Psoas muscle (tissue), 8 donors: ENCODE results near the gene CRB1. TPM values are rescaled to one million over a fixed set of nuclear protein-coding genes. Genes with fewer than 3 reads are reported as not detected.
A peak's percentile ranks its signal among the peaks of the same experiment; 100 is the strongest.

Experiments used
- ATAC-seq, 4 donors: fragments of 200-7000 bp; cut with Tn5 transposase; one replicate each; pipeline ENCODE4 v1.9.1; 2020; ENCODE audit warnings: moderate library complexity in 3 of 4, mild to moderate bottlenecking in 2 of 4
- DNase-seq, 2 donors: peaks; one replicate each; pipeline ENCODE4 v3.0.0-alpha.2; 2020
- H3K27ac ChIP-seq: fragments of 200-600 bp; one replicate; pipeline ENCODE4 v1.8.0; 2022
- H3K27me3 ChIP-seq, 3 donors: fragments of 200-600 bp in 1 of 3; one replicate each; pipeline versions ENCODE4 v1.6.1 to v1.8.0; 2013 to 2022; ENCODE audit warnings: low read length in 2 of 3, mild to moderate bottlenecking in 2 of 3, moderate library complexity in 1 of 3; ENCODE audit not compliant: insufficient read depth in 3 of 3
- H3K36me3 ChIP-seq, 2 donors: fragments of 200-600 bp in 1 of 2; one replicate each; pipeline versions ENCODE4 v1.6.1 to v1.8.0; 2013 to 2022; ENCODE audit warnings: low read depth in 1 of 2, mild to moderate bottlenecking in 1 of 2, moderate library complexity in 1 of 2; ENCODE audit not compliant: insufficient read depth in 1 of 2
- H3K4me1 ChIP-seq: fragments of 200-600 bp; one replicate; pipeline ENCODE4 v1.8.0; 2022
- H3K4me3 ChIP-seq: fragments of 200-600 bp; one replicate; pipeline ENCODE4 v1.8.0; 2022; ENCODE audit warnings: mild to moderate bottlenecking
- H3K9me3 ChIP-seq: fragments of 200-600 bp; one replicate; pipeline ENCODE4 v1.8.0; 2022
- CTCF ChIP-seq: fragments of 200-600 bp; IDR thresholded peaks from one replicate; pipeline ENCODE4 v1.8.0; 2022; ENCODE audit warnings: antibody characterized with exemption
- WGBS, 3 donors: extraction: QIAGEN DNeasy Blood & Tissue Kit; methylation state at CpG; one replicate each; pipeline versions ENCODE4 v1.1.6 to v1.1.7; 2013; 5-methylcytosine and 5-hydroxymethylcytosine counted together
- intact Hi-C, 2 donors: fragments of 100-400 bp; cut with DNase I; formaldehyde crosslinking; loops; one replicate each; pipeline versions ENCODE4 v1.11.0 to v1.14.2; 2022
- polyA plus RNA-seq, 3 donors: library from polyadenylated mRNA; stranded (reverse); fragments of 200-250 nt; gene quantifications; one replicate each; pipeline ENCODE4 v1.2.3, GENCODE V29; 2013
- total RNA-seq, 4 donors: library from RNA; stranded (reverse); fragmentation: NEBNext Ultra II Directional in 2 of 4; extraction: Animal tissue kit (Norgen Biotek cat#: 25700) in 2 of 4; gene quantifications; one replicate each; pipeline versions ENCODE4 v1.2.1 to v1.2.4, GENCODE V29; 2021 to 2023
- donor health status: healthy with polysubstance abuse.
- donor health status: DM: no; HTN: no; CAD: no; lungs with moderate emphysema.
- donor health status: Bipolar disorder and iron deficiency.
- donor health status: healthy.
- donor health status: DM: yes; HTN: yes; CAD: no.
- donor health status: DM: no; HTN: no; CAD: no.
- donor health status: DM: no; HTN: no; CAD: no.
- donor health status: DM: yes; HTN: yes; CAD: no.

The CRB1 gene
- total and polyA plus RNA-seq, 7 donors = 0.06 to 1.3 (median 0.77) TPM

DNA sequence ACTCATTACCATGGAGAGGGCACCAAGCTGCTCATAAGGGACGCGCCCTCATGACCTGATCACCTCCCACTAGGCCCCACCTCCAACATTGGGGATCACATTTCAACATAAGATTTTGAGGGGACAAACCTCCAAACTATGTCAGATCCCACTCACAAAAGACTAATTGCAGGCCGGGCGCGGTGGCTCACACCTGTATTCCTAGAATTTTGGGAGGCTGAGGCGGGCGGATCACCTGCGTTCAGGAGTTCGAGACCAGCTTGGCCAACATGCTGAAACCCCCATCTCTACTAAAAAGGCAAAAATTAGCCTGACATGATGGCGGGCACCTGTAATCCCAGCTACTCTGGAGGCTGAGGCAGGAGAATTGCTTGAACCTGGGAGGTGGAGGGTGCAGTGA is 228.7 kb downstream of the CRB1 start:
- H3K27me3 ChIP-seq = no peaks in the 10 kb centered on the region
- no peak overlapping the region for H3K27ac ChIP-seq
- 86 to 88% (median 86%) methylated on average over 10 of the region's 10 CpGs for WGBS, 3 donors
- intact Hi-C loops = no loop called here
- H3K4me1 ChIP-seq = no peaks in the 10 kb centered on the region
- no peak for DNase-seq
- ATAC-seq = no peak
- H3K9me3 ChIP-seq = no peaks in the 10 kb centered on the region
- no peak for TF ChIP-seq CTCF
- no peaks in the 10 kb centered on the region for H3K36me3 ChIP-seq
- H3K4me3 ChIP-seq = no peak overlapping the region

- intact Hi-C loops = no loop called here
- no peaks in the 10 kb centered on the region for H3K4me1 ChIP-seq
- no peak overlapping the region for H3K4me3 ChIP-seq
- no peak overlapping the region for H3K27ac ChIP-seq
- 54 to 68% (median 57%) methylated on average over 4 of the region's 4 CpGs for WGBS, 3 donors
- ATAC-seq = no peak
- no peaks in the 10 kb centered on the region for H3K9me3 ChIP-seq
- no peaks in the 10 kb centered on the region for H3K27me3 ChIP-seq
- no peak for DNase-seq
- H3K36me3 ChIP-seq = peaks cover 0 to 22% of the 10 kb centered on the region in 2 donors
- TF ChIP-seq CTCF = no peak
Measured at GRCh38 chr1:197510691-197511378, 242.8 kb downstream of the CRB1 start.

- ATAC-seq (no peak), DNase-seq (no peak)
- H3K27ac ChIP-seq = no peak overlapping the region
- H3K9me3 ChIP-seq = no peaks in the 10 kb centered on the region
- intact Hi-C loops = no loop called here
- TF ChIP-seq CTCF = no peak
- H3K36me3 ChIP-seq = peaks cover 0 to 16% of the 10 kb centered on the region in 2 donors
- H3K4me3 ChIP-seq = no peak overlapping the region
- H3K27me3 ChIP-seq = no peaks in the 10 kb centered on the region
- no peaks in the 10 kb centered on the region for H3K4me1 ChIP-seq
- WGBS, 3 donors = 91 to 98% (median 97%) methylated on average over 1 of the region's 1 CpG
Measured at GRCh38 chr1:197515421-197515820, 247.4 kb downstream of the CRB1 start.

- Histone ChIP-seq H3K36me3 (no peaks in the 10 kb centered on the region), H3K9me3 (no peaks in the 10 kb centered on the region), H3K27me3 (no peaks in the 10 kb centered on the region), H3K4me3 (no peak overlapping the region), H3K4me1 (no peaks in the 10 kb centered on the region), H3K27ac (no peak overlapping the region)
- WGBS, 3 donors = 93 to 100% (median 100%) methylated on average over 1 of the region's 1 CpG
- ATAC-seq (no peak), DNase-seq (no peak)
- intact Hi-C loops = loop anchor here (5.0 to 10.0 kb wide), 6 partner anchors 345 to 945 kb away; no protein-coding TSS in a partner anchor
- TF ChIP-seq CTCF = peak; percentile 11
Measured at GRCh38 chr1:197519741-197520334, 251.8 kb downstream of the CRB1 start.
